ENCODE measurements around the gene CRADD.
"Not testable (repeated sequence)": the region's sequence is repeated elsewhere in the genome, so short reads cannot be mapped to it uniquely, and the experiment has no call there.

The CRADD gene

DNA sequence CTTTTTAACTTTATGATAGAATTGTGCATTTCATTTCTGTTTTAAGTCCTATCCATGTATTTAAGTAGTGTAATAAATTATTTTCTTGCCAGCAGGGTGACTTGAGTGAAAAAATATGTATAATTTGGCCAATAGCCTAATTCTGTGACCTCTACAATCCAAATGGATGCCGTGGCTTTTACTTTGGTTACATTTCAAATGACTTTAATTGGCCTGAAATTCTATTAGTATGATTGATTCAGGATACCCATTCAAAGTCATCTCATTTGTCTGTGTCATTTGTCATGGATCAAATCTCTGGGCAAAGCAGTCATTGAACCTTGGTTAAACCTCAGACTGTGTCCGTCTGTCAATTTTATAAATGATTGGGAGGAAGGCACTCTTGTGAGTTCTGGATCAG lies 29.6 kb downstream of the CRADD start:
- DNase-seq (ENCODE audit: low spot score) = no peak

DNA sequence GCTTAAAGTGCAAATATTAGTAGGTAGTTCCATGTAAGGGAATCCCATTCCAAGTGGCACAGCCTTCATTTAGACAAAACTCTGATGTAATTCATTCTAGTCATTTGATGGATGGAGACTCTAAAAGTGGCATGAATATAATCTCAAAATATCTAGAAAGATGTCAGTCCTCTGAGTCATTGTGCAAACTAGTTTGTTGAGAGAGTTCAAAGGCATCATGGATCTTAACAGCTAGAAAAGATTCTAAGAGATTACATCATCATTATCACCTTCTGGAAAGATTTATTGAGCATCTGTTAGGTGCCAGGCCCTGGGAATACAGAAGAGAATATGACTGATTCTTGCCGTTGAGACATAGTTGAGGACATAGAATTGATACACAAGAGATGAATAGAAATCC lies 30.7 kb downstream of the CRADD start:
- DNase-seq (ENCODE audit: low spot score) = no peak

DNA sequence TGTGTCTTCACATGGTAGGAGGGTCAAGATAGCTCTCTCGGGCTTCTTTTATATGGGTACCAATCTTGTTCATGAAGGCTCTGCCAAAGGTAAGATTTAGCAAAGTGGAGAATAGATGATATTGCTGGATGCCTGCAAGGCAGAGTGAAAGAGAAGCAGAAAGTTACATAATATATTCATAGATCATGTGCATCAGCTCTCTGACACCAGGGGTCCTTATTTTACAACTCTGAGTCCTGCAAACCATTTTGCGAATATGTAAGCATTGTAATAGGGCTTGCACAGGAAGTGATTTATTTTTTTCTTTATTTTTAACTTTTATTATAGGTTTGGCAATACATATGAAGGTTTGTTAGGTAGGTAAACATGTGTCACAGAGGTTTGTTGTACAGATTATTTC lies 31.8 kb downstream of the CRADD start:
- no peak for DNase-seq (ENCODE audit: low spot score)

DNA sequence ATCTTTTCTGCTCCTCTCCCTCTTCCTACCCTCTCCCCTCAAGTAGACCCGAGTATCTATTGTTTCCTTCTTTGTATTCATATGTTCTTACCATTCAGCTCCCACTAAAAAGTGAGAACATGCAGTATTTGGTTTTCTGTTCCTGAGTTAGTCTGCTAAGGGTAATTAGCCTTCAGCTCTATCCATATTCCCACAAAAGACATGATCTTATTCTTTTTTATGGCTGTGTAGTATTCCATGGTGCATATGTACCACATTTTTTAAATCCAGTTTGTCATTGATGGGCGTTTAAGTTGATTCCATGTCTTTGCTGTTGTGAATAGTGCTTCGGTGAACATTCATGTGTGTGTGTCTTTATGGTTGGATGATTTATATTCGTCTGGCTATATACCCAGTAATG lies 32.2 kb downstream of the CRADD start:
- DNase-seq (ENCODE audit: low spot score) = no peak

- no peak for DNase-seq (ENCODE audit: low spot score)
These were observed 33.4 kb downstream of the CRADD start for GRCh38 chr12:93710574-93710926.

DNA sequence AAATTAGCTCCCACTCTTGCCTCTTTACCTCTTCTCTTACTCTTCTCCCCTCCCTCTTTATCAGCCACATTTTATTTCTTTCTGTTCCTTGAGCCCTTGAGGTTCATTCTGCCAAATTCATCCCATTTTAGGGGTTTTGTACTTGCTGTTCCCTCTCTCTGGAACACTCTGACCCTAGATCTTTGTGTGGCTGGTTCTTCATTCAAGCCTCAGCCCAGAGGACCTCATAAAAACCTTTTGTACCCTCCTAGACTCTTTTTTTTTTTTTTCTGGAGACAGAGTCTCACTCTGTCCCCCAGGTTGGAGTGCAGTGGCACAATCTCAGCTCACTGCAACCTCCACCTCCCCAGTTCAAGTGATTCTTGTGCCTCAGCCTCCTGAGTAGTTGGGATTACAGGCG lies 34.3 kb downstream of the CRADD start:
- not testable (repeated sequence) for DNase-seq (ENCODE audit: low spot score)

DNA sequence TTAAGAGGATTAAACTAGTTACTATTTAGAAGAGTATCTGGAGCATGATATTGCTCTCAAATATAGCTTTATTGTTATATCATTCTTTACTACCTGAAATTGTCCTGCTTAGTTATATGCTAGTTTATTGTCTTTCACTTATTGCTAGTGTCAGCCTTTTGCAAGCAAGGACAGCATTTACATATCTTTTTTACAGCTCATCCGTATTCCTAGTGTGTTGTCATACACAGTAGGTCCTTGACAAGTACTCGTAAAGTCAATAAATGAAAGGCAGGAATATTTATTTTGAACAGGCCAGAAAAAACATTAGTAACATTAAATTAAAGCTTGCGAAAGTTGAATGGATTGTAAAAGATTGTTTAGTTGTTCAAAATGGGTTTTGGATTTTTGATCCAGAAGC lies 35.0 kb downstream of the CRADD start:
- no peak for DNase-seq (ENCODE audit: low spot score)

DNA sequence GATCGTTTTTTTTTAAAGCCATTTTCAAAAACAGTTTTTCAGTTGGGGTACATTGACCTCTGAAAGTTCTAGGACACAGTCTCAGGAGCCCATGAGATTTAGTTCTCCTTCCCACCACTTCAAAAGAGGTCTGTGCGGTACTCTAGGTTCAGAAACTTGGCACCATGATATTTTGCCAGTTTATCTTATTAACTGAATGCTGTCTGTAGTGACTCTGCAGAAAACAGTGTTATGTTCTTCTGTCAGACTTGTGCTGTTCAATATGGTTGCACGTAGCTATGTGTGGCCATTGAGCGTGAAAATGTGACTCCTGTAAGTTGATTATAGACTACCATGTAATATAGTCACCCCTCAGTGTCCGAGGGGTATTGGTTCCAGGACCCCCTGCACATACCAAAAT lies 35.9 kb downstream of the CRADD start:
- DNase-seq (ENCODE audit: low spot score) = peak; percentile 73

DNA sequence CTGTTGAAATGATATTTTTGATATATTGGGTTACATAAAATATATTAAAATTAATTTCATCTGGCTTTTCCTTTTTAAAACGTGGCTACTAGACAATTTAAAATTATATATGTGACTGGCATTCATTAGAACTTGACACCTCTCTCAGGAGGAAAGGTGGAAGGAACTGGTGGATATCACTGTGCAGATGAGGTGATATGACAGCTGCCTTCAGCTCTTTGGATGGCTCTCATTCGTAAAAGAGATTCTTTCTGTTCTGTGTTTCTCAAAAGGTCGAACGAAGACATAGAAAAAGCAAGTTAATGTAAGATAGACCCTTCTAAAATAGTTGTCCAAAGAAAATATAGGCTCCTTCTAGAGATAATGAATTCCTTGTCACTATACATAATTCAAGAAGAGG lies 36.6 kb downstream of the CRADD start:
- DNase-seq (ENCODE audit: low spot score) = no peak

DNA sequence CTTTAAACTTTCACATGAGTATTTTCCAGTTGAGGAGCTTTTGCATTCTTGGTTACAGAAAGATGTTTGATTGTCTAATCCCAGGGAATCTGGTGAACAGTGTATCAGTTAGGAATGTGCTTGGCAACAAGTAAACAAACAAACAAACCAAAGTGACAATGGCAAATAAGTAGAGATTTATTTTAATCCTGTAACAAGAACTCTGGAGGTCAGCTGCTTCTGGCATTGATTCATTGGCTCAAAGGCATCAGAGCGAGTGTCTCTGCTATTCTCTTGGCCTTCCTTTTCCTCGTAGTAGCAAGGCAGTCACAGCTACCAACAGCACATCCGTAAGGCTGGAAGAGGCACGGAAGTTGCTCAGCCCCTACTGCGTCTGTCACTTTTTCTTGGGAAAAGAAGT lies 37.2 kb downstream of the CRADD start:
- no peak for DNase-seq (ENCODE audit: low spot score)

GRCh38 chr12:93719710-93720109 lies 42.5 kb downstream of the CRADD start:
- DNase-seq (ENCODE audit: low spot score) = no peak

DNA sequence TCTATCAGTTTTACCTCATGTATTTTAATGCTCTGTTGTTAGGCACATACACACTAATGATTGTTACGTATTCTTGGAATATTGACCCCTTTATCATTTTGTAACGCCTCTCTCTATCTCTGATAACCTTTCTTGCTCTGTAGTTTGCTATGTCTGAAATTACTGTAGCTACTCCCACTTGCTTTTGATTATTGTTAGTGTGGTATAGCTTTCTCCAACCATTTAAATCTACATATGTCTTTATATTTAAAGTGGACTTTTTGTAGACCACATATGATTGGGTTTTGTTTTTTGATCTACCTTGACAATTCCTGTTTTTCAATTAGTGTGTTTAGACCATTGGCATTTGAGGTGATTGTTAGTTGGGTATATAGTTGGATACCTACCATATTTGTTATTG lies 43.4 kb downstream of the CRADD start:
- DNase-seq (ENCODE audit: low spot score) = no peak

GRCh38 chr12:93722179-93722578 lies 45.0 kb downstream of the CRADD start:
- no peak for DNase-seq (ENCODE audit: low spot score)

GRCh38 chr12:93722835-93723567 lies 45.8 kb downstream of the CRADD start:
- DNase-seq (ENCODE audit: low spot score) = no peak

DNA sequence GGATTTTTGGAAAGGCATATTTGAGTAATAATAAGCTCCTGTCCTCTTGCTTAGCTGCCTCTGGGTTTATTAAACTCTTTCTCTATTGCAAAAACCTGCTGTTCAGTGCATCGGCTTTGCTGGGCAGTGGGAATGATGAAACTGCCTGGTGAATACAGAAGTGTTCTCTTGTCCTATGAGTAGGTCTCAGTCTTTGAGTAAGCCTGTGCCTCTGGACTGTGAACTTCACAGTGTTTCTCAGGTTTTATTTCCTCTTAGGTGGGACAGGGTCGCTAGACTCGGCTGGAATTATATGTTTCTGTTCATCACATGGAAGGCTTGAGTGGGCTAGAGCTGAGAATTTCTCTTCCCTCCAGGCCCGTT lies 46.4 kb downstream of the CRADD start:
- DNase-seq (ENCODE audit: low spot score) = no peak

- DNase-seq (ENCODE audit: low spot score) = no peak
These were observed 48.4 kb downstream of the CRADD start for GRCh38 chr12:93725531-93725930.

GRCh38 chr12:93727195-93727811 lies 50.1 kb downstream of the CRADD start:
- no peak for DNase-seq (ENCODE audit: low spot score)

DNA sequence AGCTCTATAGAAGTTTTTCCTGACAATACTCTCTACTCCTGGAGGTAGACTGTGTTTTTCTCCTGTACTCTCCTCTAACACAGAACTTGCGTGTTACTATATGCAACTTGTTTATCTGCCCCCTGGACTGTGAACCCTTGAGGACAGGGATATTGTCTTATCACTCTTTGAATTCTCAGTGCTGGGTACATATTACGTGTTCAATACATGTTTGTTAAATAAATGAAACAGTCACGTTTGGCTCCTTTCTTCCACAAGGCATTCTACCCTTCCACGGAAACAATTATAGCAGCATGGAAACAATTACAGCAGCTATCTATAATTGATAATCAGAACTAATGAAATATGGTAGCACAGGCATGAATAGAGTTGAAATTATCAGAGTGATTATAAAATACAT lies 50.7 kb downstream of the CRADD start:
- DNase-seq (ENCODE audit: low spot score) = no peak

GRCh38 chr12:93729934-93730333 lies 52.8 kb downstream of the CRADD start:
- no peak for DNase-seq (ENCODE audit: low spot score)

DNA sequence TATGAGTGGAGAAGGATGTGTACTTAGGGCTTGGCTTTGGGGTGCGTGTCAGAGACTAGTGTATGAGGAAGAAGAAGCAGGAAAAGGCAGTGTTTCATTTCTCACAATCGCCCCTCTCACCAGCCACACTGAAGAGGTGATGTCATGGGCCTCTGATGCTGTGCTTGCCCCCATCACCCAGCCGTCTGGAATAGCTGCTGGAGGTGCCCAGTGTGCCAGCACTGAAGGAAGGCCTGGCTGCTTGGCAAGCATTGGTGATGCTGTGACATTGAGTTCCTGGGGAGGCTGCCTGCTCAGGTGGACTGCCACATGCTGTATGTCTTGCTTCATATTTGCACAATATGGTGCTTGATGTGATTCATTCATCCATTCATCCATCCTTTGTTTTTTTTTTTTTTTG lies 56.2 kb downstream of the CRADD start:
- no peak for DNase-seq (ENCODE audit: low spot score)

DNA sequence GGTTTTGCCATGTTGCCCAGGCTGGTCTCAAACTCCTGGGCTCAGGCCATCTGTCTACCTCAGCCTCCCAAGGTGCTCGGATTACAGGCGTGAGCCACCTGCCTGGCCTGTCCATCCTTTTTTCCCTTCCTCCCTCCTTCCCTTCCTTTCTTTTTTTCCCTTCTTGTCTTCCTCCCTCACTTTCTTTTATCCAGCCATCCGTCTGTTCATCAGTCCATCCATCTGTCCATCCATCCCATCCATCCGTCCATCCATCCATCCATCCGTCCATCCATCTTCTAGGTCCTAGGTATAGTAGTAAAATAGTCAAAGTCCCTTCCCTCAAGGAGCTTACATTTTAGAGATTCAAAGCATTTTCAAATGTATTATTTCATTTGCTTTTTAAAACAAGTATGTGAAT lies 56.8 kb downstream of the CRADD start:
- no peak for DNase-seq (ENCODE audit: low spot score)

DNA sequence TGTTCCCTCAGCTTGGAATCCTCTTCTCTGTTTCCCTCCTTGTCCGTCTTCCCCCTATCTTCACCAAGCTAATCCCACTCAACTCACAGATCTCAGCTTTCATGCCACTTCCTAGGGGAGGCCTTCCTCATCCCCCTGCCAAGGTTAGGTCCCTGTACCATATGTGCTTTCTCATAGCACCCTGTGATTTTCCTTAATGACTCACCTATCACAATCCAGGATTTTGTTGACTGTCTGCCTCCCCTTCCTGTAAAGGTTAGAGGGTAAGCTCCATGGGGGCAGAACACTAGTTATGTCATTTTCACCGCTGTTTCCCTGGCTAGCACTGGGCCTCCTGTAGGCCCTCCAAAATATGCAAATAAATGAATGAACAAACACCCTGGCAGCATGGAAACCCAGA lies 57.6 kb downstream of the CRADD start:
- DNase-seq (ENCODE audit: low spot score) = no peak

DNA sequence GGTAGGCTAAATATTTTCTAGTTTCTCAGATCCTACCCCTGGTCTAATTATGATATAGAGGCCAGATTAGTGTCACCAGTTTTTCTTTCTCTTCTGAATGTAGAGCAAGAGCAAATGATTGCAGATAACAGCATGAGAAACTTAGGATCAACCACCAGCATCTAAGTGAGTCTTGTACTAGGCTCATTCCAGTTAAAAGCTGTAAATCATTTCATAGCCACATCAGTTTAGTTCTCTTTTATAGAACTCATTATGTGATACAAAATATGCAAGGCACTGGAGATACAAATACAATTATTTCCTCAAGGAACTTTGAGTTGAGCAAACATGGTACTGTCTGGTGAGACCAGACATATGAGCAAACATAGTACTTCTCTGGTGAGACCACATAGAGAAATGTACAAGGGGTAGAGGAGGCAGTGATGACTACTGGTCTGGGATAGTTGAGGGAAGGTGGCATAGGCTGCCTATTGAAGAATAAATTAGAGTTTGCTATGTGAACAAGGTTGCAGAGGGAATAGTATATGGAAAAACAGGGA lies 59.5 kb downstream of the CRADD start:
- DNase-seq (ENCODE audit: low spot score) = no peak

Measured in hematopoietic multipotent progenitor cell treated with erythropoietin and hydrocortisone succinate and interleukin-3 and kit ligand, for 17 days (in vitro differentiated cells).